ENCODE results near the gene MEX3A. TPM values are rescaled to one million over a fixed set of nuclear protein-coding genes. Genes with fewer than 3 reads are reported as not detected.
"Not testable (repeated sequence)": the region's sequence is repeated elsewhere in the genome, so short reads cannot be mapped to it uniquely, and the experiment has no call there.

The MEX3A gene
- total RNA-seq, 1 donor from 2014 or later = 63.9 TPM

DNA sequence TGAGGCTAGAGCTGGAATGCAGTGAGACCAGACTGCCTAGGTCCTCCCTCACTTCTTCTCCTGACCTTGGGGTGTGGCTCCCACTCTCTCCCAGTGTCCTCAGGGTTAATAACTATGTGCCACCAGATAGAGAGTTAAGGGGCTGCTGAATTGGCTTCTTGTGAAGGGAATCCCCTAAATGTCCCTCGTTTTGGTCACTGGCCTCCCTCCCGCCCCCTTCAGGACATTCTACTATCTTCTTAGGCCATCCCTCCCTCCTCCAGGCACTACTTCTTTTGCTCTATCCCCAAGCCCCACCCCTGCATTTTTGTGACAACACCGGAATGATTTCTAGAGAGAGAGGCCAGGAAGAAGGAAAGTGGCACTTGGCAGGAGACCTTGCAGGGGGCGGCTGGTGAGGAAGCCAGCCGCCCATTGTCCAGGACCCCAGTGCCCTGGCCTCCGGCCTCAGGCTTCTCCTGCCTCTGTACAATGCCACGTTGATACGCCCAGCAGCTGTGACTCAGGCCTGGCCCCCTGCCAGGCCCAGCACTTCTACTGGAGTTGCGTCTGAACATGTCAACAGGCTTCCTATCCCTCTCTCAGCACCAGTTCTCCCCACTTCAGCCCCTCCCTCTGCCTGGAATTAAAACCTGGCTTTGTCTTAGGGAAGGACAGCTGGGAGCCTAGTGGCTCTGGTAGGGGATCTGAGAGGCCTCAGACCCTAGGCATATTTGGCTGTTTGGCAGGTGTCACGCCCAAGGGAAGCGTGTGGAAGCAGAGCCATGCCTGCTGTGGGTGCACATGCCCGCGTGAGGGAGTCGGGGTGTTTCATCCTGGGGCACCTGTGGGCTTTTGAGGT is 41.3 kb upstream of the MEX3A start:
- Mint-ChIP-seq H3K4me3 (ENCODE audit: unreplicated experiment) (no peak overlapping the region), H3K27ac (ENCODE audit: unreplicated experiment) (peak overlapping the region; percentile 74), H3K9me3 (ENCODE audit: unreplicated experiment) (no peaks in the 10 kb centered on the region), H3K27me3 (ENCODE audit: unreplicated experiment) (peaks cover 7% of the 10 kb centered on the region), H3K4me1 (ENCODE audit: unreplicated experiment) (peaks cover 31% of the 10 kb centered on the region), H3K36me3 (ENCODE audit: low read depth, unreplicated experiment) (no peaks in the 10 kb centered on the region)
- TF ChIP-seq, protein P1, sequence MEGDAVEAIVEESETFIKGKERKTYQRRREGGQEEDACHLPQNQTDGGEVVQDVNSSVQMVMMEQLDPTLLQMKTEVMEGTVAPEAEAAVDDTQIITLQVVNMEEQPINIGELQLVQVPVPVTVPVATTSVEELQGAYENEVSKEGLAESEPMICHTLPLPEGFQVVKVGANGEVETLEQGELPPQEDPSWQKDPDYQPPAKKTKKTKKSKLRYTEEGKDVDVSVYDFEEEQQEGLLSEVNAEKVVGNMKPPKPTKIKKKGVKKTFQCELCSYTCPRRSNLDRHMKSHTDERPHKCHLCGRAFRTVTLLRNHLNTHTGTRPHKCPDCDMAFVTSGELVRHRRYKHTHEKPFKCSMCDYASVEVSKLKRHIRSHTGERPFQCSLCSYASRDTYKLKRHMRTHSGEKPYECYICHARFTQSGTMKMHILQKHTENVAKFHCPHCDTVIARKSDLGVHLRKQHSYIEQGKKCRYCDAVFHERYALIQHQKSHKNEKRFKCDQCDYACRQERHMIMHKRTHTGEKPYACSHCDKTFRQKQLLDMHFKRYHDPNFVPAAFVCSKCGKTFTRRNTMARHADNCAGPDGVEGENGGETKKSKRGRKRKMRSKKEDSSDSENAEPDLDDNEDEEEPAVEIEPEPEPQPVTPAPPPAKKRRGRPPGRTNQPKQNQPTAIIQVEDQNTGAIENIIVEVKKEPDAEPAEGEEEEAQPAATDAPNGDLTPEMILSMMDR (IDR thresholded peaks at IDR 0.05; ENCODE audit: unreplicated experiment) = peak; percentile 18
- peak; percentile 42 for DNase-seq (ENCODE audit: low spot score)

DNA sequence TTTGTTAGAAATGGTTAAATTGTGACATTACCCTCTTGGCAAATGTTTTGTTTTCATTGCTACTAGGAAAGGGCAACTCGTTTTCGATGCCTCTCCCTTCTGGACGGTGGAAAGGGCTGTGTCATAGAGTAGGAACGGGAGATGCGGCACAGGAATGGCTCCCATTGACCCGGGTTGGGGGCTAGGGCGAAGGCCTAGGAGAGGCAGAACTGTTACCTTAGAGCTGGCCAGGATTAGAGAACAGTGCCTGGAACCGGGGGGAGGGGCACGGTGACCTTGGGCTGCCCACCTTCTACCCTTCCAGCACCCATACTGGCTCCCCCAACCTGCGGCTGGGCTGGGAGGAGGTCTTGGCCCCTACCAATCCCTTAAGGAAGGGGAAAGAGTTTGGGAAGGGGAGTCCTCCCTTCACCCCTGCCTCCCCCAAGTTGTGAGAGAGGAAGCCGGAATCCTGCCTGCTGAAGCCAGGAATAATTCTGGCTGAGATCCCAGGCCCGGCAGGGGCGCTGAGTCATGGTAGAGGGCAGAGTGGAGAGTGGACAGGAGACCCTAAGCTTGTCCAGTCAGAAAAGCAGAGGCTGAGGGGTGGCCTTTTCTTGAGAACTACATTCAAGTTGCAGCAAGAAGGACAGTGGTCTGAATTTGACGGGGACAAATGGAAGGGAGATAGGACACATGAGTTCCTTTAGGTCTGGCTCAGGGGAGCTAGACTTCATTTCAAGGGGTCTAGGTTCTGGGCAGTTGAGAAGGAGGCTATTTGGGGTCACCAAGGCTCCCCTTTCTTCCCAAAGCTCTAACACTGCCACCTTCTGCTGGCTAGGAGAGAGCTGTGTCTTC is 40.5 kb upstream of the MEX3A start:
- H3K4me1 Mint-ChIP-seq (ENCODE audit: unreplicated experiment) = peaks cover 31% of the 10 kb centered on the region
- DNase-seq (ENCODE audit: low spot score) = no peak
- no peaks in the 10 kb centered on the region for H3K9me3 Mint-ChIP-seq (ENCODE audit: unreplicated experiment)
- H3K27ac Mint-ChIP-seq (ENCODE audit: unreplicated experiment) = peak overlapping the region; percentile 80
- peaks cover 7% of the 10 kb centered on the region for H3K27me3 Mint-ChIP-seq (ENCODE audit: unreplicated experiment)
- H3K4me3 Mint-ChIP-seq (ENCODE audit: unreplicated experiment) = peak overlapping the region; percentile 59
- no peaks in the 10 kb centered on the region for H3K36me3 Mint-ChIP-seq (ENCODE audit: low read depth, unreplicated experiment)
- TF ChIP-seq, protein P1 (IDR thresholded peaks at IDR 0.05; ENCODE audit: unreplicated experiment) = no peak

DNA sequence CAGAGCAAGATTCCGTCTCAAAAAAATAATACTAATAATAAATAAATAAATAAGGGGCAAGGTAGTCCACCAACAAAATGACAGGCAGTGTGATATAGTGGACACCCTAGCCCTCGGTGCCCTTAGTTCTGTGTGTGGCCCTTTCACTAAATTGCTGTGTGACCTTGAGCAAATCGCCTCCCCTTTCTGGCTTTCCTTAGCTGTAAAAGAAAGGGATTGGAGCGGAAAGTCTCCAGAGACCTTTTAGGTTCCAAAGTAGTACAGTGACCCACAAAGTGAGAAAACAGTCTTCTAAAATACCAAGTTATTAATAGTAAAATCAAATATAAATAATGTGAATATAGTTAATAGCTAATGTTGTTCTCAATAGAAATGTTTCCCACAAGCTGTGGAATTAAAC is 39.8 kb upstream of the MEX3A start:
- H3K27ac Mint-ChIP-seq (ENCODE audit: unreplicated experiment) = peak overlapping the region; percentile 80
- H3K9me3 Mint-ChIP-seq (ENCODE audit: unreplicated experiment) = no peaks in the 10 kb centered on the region
- TF ChIP-seq, protein P1 (IDR thresholded peaks at IDR 0.05; ENCODE audit: unreplicated experiment) = no peak
- H3K4me1 Mint-ChIP-seq (ENCODE audit: unreplicated experiment) = peaks cover 28% of the 10 kb centered on the region
- peaks cover 4% of the 10 kb centered on the region for H3K27me3 Mint-ChIP-seq (ENCODE audit: unreplicated experiment)
- H3K36me3 Mint-ChIP-seq (ENCODE audit: low read depth, unreplicated experiment) = no peaks in the 10 kb centered on the region
- DNase-seq (ENCODE audit: low spot score) = no peak
- H3K4me3 Mint-ChIP-seq (ENCODE audit: unreplicated experiment) = no peak overlapping the region

DNA sequence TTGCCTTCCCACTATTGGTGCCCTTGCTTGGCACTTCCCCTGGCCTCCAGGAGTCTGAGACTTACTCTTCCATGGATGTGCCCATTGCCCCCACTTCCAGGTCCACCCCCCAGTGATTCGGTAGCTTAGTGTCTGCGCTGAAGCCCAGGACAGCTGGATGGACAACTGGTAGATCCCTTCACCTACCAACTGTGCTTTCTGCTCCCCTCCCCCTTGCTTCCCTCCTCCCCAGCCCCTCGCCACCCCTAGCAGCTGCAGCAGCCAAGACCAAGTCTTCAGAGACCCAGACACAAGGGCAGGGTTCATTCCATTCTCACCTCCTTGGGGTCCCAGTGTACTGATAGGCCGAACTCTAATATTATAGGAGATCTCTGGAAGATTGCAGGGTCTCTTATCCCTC is 39.2 kb upstream of the MEX3A start:
- TF ChIP-seq, protein P1 (IDR thresholded peaks at IDR 0.05; ENCODE audit: unreplicated experiment) = no peak
- H3K4me3 Mint-ChIP-seq (ENCODE audit: unreplicated experiment) = no peak overlapping the region
- no peaks in the 10 kb centered on the region for H3K9me3 Mint-ChIP-seq (ENCODE audit: unreplicated experiment)
- no peak for DNase-seq (ENCODE audit: low spot score)
- H3K27ac Mint-ChIP-seq (ENCODE audit: unreplicated experiment) = no peak overlapping the region
- H3K27me3 Mint-ChIP-seq (ENCODE audit: unreplicated experiment) = peaks cover 7% of the 10 kb centered on the region
- peaks cover 28% of the 10 kb centered on the region for H3K4me1 Mint-ChIP-seq (ENCODE audit: unreplicated experiment)
- H3K36me3 Mint-ChIP-seq (ENCODE audit: low read depth, unreplicated experiment) = no peaks in the 10 kb centered on the region

- not testable (repeated sequence) for DNase-seq (ENCODE audit: low spot score); H3K9me3 Mint-ChIP-seq (ENCODE audit: unreplicated experiment); H3K27ac Mint-ChIP-seq (ENCODE audit: unreplicated experiment); H3K4me3 Mint-ChIP-seq (ENCODE audit: unreplicated experiment); H3K36me3 Mint-ChIP-seq (ENCODE audit: low read depth, unreplicated experiment); H3K27me3 Mint-ChIP-seq (ENCODE audit: unreplicated experiment)
- peaks cover 27% of the 10 kb centered on the region for H3K4me1 Mint-ChIP-seq (ENCODE audit: unreplicated experiment)
Measured at GRCh38 chr1:156121005-156121404, 38.7 kb upstream of the MEX3A start.

Data from endothelial cell (in vitro differentiated cells).